ENCODE results near the gene NETO2.
A peak's percentile ranks its signal among the peaks of the same experiment; 100 is the strongest.

Gene NETO2

GRCh38 chr16:47049901-47050583, 93.7 kb downstream of the NETO2 start:
- Histone ChIP-seq H3K36me3 (ENCODE audit: insufficient read depth, low read depth, low read length) (no peaks in the 10 kb centered on the region), H3K27ac (ENCODE audit: low read length) (no peak overlapping the region), H3K27me3 (ENCODE audit: insufficient read depth, low read length) (no peaks in the 10 kb centered on the region), H3K4me1 (ENCODE audit: insufficient read depth, low read length) (no peaks in the 10 kb centered on the region), H3K9ac (ENCODE audit: low read depth, low read length) (no peak overlapping the region), H3K4me3 (ENCODE audit: low read length) (no peak overlapping the region), H3K9me3 (ENCODE audit: insufficient read depth, low read depth, low read length) (no peaks in the 10 kb centered on the region)

- H3K27ac ChIP-seq (ENCODE audit: low read length), result no peak overlapping the region
- H3K27me3 ChIP-seq (ENCODE audit: insufficient read depth, low read length), result no peaks in the 10 kb centered on the region
- H3K36me3 ChIP-seq (ENCODE audit: insufficient read depth, low read depth, low read length), result no peaks in the 10 kb centered on the region
- no peaks in the 10 kb centered on the region for H3K9me3 ChIP-seq (ENCODE audit: insufficient read depth, low read depth, low read length)
- no peak overlapping the region for H3K9ac ChIP-seq (ENCODE audit: low read depth, low read length)
- no peaks in the 10 kb centered on the region for H3K4me1 ChIP-seq (ENCODE audit: insufficient read depth, low read length)
- no peak overlapping the region for H3K4me3 ChIP-seq (ENCODE audit: low read length)
Measured at GRCh38 chr16:47047524-47048203, 96.1 kb downstream of the NETO2 start.

- Histone ChIP-seq H3K27ac (ENCODE audit: low read length) (no peak overlapping the region), H3K9ac (ENCODE audit: low read depth, low read length) (no peak overlapping the region), H3K36me3 (ENCODE audit: insufficient read depth, low read depth, low read length) (no peaks in the 10 kb centered on the region), H3K27me3 (ENCODE audit: insufficient read depth, low read length) (no peaks in the 10 kb centered on the region), H3K4me1 (ENCODE audit: insufficient read depth, low read length) (no peaks in the 10 kb centered on the region), H3K4me3 (ENCODE audit: low read length) (no peak overlapping the region), H3K9me3 (ENCODE audit: insufficient read depth, low read depth, low read length) (no peaks in the 10 kb centered on the region)
Measured at GRCh38 chr16:47046726-47047523, 96.8 kb downstream of the NETO2 start.

GRCh38 chr16:47045459-47045858, 98.3 kb downstream of the NETO2 start:
- H3K4me3 ChIP-seq (ENCODE audit: low read length), result no peak overlapping the region
- H3K27ac ChIP-seq (ENCODE audit: low read length), result no peak overlapping the region
- no peaks in the 10 kb centered on the region for H3K36me3 ChIP-seq (ENCODE audit: insufficient read depth, low read depth, low read length)
- H3K9me3 ChIP-seq (ENCODE audit: insufficient read depth, low read depth, low read length), result no peaks in the 10 kb centered on the region
- no peaks in the 10 kb centered on the region for H3K4me1 ChIP-seq (ENCODE audit: insufficient read depth, low read length)
- no peaks in the 10 kb centered on the region for H3K27me3 ChIP-seq (ENCODE audit: insufficient read depth, low read length)
- H3K9ac ChIP-seq (ENCODE audit: low read depth, low read length), result no peak overlapping the region

GRCh38 chr16:47045023-47045422, 98.7 kb downstream of the NETO2 start:
- no peak overlapping the region for H3K27ac ChIP-seq (ENCODE audit: low read length)
- H3K9ac ChIP-seq (ENCODE audit: low read depth, low read length), result no peak overlapping the region
- H3K27me3 ChIP-seq (ENCODE audit: insufficient read depth, low read length), result no peaks in the 10 kb centered on the region
- H3K4me3 ChIP-seq (ENCODE audit: low read length), result no peak overlapping the region
- H3K9me3 ChIP-seq (ENCODE audit: insufficient read depth, low read depth, low read length), result no peaks in the 10 kb centered on the region
- no peaks in the 10 kb centered on the region for H3K4me1 ChIP-seq (ENCODE audit: insufficient read depth, low read length)
- H3K36me3 ChIP-seq (ENCODE audit: insufficient read depth, low read depth, low read length), result no peaks in the 10 kb centered on the region

GRCh38 chr16:47043970-47044684, 99.6 kb downstream of the NETO2 start:
- Histone ChIP-seq H3K9me3 (ENCODE audit: insufficient read depth, low read depth, low read length) (no peaks in the 10 kb centered on the region), H3K27ac (ENCODE audit: low read length) (no peak overlapping the region), H3K9ac (ENCODE audit: low read depth, low read length) (no peak overlapping the region), H3K36me3 (ENCODE audit: insufficient read depth, low read depth, low read length) (no peaks in the 10 kb centered on the region), H3K27me3 (ENCODE audit: insufficient read depth, low read length) (peaks cover 3% of the 10 kb centered on the region; the same call in 1 of the 2 replicates), H3K4me3 (ENCODE audit: low read length) (no peak overlapping the region), H3K4me1 (ENCODE audit: insufficient read depth, low read length) (no peaks in the 10 kb centered on the region)

GRCh38 chr16:47043200-47043599, 100.5 kb downstream of the NETO2 start:
- H3K4me3 ChIP-seq (ENCODE audit: low read length), result no peak overlapping the region
- H3K4me1 ChIP-seq (ENCODE audit: insufficient read depth, low read length), result no peaks in the 10 kb centered on the region
- H3K36me3 ChIP-seq (ENCODE audit: insufficient read depth, low read depth, low read length), result no peaks in the 10 kb centered on the region
- H3K27me3 ChIP-seq (ENCODE audit: insufficient read depth, low read length), result peaks cover 8% of the 10 kb centered on the region
- H3K9ac ChIP-seq (ENCODE audit: low read depth, low read length), result no peak overlapping the region
- no peaks in the 10 kb centered on the region for H3K9me3 ChIP-seq (ENCODE audit: insufficient read depth, low read depth, low read length)
- H3K27ac ChIP-seq (ENCODE audit: low read length), result no peak overlapping the region

GRCh38 chr16:47037746-47038458, 105.8 kb downstream of the NETO2 start:
- Histone ChIP-seq H3K4me3 (ENCODE audit: low read length) (peak overlapping the region; percentile 63), H3K27ac (ENCODE audit: low read length) (no peak overlapping the region), H3K4me1 (ENCODE audit: insufficient read depth, low read length) (no peaks in the 10 kb centered on the region)

GRCh38 chr16:47037396-47037745, 106.4 kb downstream of the NETO2 start:
- no peaks in the 10 kb centered on the region for H3K36me3 ChIP-seq (ENCODE audit: insufficient read depth, low read depth, low read length)
- H3K4me3 ChIP-seq (ENCODE audit: low read length), result peak overlapping the region; percentile 63; the same call in 1 of the 2 replicates
- no peaks in the 10 kb centered on the region for H3K9me3 ChIP-seq (ENCODE audit: insufficient read depth, low read depth, low read length)
- no peaks in the 10 kb centered on the region for H3K4me1 ChIP-seq (ENCODE audit: insufficient read depth, low read length)
- H3K27me3 ChIP-seq (ENCODE audit: insufficient read depth, low read length), result peaks cover 25% of the 10 kb centered on the region
- no peak overlapping the region for H3K27ac ChIP-seq (ENCODE audit: low read length)
- H3K9ac ChIP-seq (ENCODE audit: low read depth, low read length), result peak overlapping the region; percentile 45; the same call in 1 of the 2 replicates

More at GRCh38 chr16:47037746-47038458, 105.8 kb downstream of the NETO2 start:
- no peaks in the 10 kb centered on the region for H3K9me3 ChIP-seq (ENCODE audit: insufficient read depth, low read depth, low read length)
- peaks cover 25% of the 10 kb centered on the region for H3K27me3 ChIP-seq (ENCODE audit: insufficient read depth, low read length)
- peak overlapping the region; percentile 45; the same call in 1 of the 2 replicates for H3K9ac ChIP-seq (ENCODE audit: low read depth, low read length)
- no peaks in the 10 kb centered on the region for H3K36me3 ChIP-seq (ENCODE audit: insufficient read depth, low read depth, low read length)

GRCh38 chr16:47036201-47036600, 107.5 kb downstream of the NETO2 start:
- Histone ChIP-seq H3K4me1 (ENCODE audit: insufficient read depth, low read length) (no peaks in the 10 kb centered on the region), H3K4me3 (ENCODE audit: low read length) (no peak overlapping the region), H3K9ac (ENCODE audit: low read depth, low read length) (no peak overlapping the region), H3K36me3 (ENCODE audit: insufficient read depth, low read depth, low read length) (no peaks in the 10 kb centered on the region), H3K27ac (ENCODE audit: low read length) (no peak overlapping the region), H3K27me3 (ENCODE audit: insufficient read depth, low read length) (peaks cover 25% of the 10 kb centered on the region), H3K9me3 (ENCODE audit: insufficient read depth, low read depth, low read length) (no peaks in the 10 kb centered on the region)

- no peaks in the 10 kb centered on the region for H3K36me3 ChIP-seq (ENCODE audit: insufficient read depth, low read depth, low read length)
- no peaks in the 10 kb centered on the region for H3K9me3 ChIP-seq (ENCODE audit: insufficient read depth, low read depth, low read length)
- no peak overlapping the region for H3K9ac ChIP-seq (ENCODE audit: low read depth, low read length)
- peaks cover 25% of the 10 kb centered on the region for H3K27me3 ChIP-seq (ENCODE audit: insufficient read depth, low read length)
- no peaks in the 10 kb centered on the region for H3K4me1 ChIP-seq (ENCODE audit: insufficient read depth, low read length)
- H3K27ac ChIP-seq (ENCODE audit: low read length), result no peak overlapping the region
- no peak overlapping the region for H3K4me3 ChIP-seq (ENCODE audit: low read length)
Measured at GRCh38 chr16:47035436-47035835, 108.3 kb downstream of the NETO2 start.

Data from iPS-20b (cell line).